ENCODE measurements around the gene UBE2O.

Gene UBE2O

GRCh38 chr17:76385892-76386786 is 66.8 kb downstream of the UBE2O start:
- peak; percentile 95 for DNase-seq

- DNase-seq, result peak; percentile 81
Measured at GRCh38 chr17:76384987-76385891, 67.7 kb downstream of the UBE2O start.

- DNase-seq, result peak; percentile 86
Measured at GRCh38 chr17:76384222-76384986, 68.5 kb downstream of the UBE2O start, which contains the start of gene SPHK1. TSS of gene SPHK1 (plus strand) at chr17:76384609. CDS start at chr17:76385645, 1,036 bp downstream.

- DNase-seq, result peak; percentile 84
Measured at GRCh38 chr17:76383546-76384221, 69.3 kb downstream of the UBE2O start.

GRCh38 chr17:76382803-76383545 is 70.0 kb downstream of the UBE2O start:
- DNase-seq, result peak; percentile 85

GRCh38 chr17:76382351-76382802 is 70.6 kb downstream of the UBE2O start:
- peak; percentile 76 for DNase-seq

- peak; percentile 49 for DNase-seq
Measured at GRCh38 chr17:76381633-76382350, 71.2 kb downstream of the UBE2O start.

GRCh38 chr17:76379646-76380376 is 73.1 kb downstream of the UBE2O start:
- DNase-seq, result no peak

- no peak for DNase-seq
Measured at GRCh38 chr17:76379275-76379641, 73.7 kb downstream of the UBE2O start.

- no peak for DNase-seq
Measured at GRCh38 chr17:76378548-76379274, 74.2 kb downstream of the UBE2O start.

GRCh38 chr17:76376318-76377133 is 76.4 kb downstream of the UBE2O start:
- DNase-seq, result no peak

- no peak for DNase-seq
Measured at GRCh38 chr17:76371656-76372628, 81.0 kb downstream of the UBE2O start.

- peak; percentile 35 for DNase-seq
Measured at GRCh38 chr17:76370261-76370993, 82.5 kb downstream of the UBE2O start.

GRCh38 chr17:76369804-76370203 is 83.1 kb downstream of the UBE2O start:
- no peak for DNase-seq

GRCh38 chr17:76369379-76369778 is 83.6 kb downstream of the UBE2O start:
- no peak for DNase-seq

GRCh38 chr17:76368545-76368944 is 84.4 kb downstream of the UBE2O start:
- no peak for DNase-seq
